Activated T-helper 17 cell treated with anti-CD3 and anti-CD28 coated beads, Interleukin-2, amount 50 U/mL, for 72 hours (primary cell): ENCODE measurements around the gene MGLL. TPM values are rescaled to one million over a fixed set of nuclear protein-coding genes. Genes with fewer than 3 reads are reported as not detected.

Experiments used
- ATAC-seq: fragments of 150-1000 bp; cut with Tn5 transposase; replicated peaks from 2 replicates; pipeline ENCODE4 v1.10.0; 2021; ENCODE audit warnings: mild to moderate bottlenecking, moderate library complexity
- H3K27ac Mint-ChIP-seq: one replicate; pipeline ENCODE4 v1.8.0; 2022; ENCODE audit warnings: mixed read lengths
- H3K27me3 Mint-ChIP-seq: one replicate; pipeline ENCODE4 v1.8.0; 2022; ENCODE audit warnings: mixed read lengths
- H3K36me3 Mint-ChIP-seq: one replicate; pipeline ENCODE4 v1.8.0; 2022; ENCODE audit warnings: low read depth, mild to moderate bottlenecking, mixed read lengths
- H3K4me1 Mint-ChIP-seq: one replicate; pipeline ENCODE4 v1.8.0; 2022; ENCODE audit warnings: mixed read lengths
- H3K4me3 Mint-ChIP-seq: one replicate; pipeline ENCODE4 v1.8.0; 2022; ENCODE audit warnings: mild to moderate bottlenecking, mixed read lengths
- H3K9me3 Mint-ChIP-seq: one replicate; pipeline ENCODE4 v1.8.0; 2022; ENCODE audit warnings: mixed read lengths
- total RNA-seq, 2 donors: library from RNA; stranded (reverse); gene quantifications; one replicate each; pipeline ENCODE4 v1.2.3, GENCODE V29; 2022

The MGLL gene
- total RNA-seq, 2 donors from 2014 or later = 1.2 to 1.4 TPM

GRCh38 chr3:127639173-127640041 lies 182.9 kb downstream of the MGLL start:
- no peak for ATAC-seq
- Mint-ChIP-seq H3K9me3 (no peaks in the 10 kb centered on the region), H3K36me3 (no peaks in the 10 kb centered on the region), H3K4me3 (no peak overlapping the region), H3K27ac (no peak overlapping the region), H3K27me3 (peaks cover 6% of the 10 kb centered on the region), H3K4me1 (peaks cover 9% of the 10 kb centered on the region)

Other genes with a start within 250 kb of the MGLL start
- 10 to 100 TPM; 23.1 to 32.5 TPM for gene TPRA1, start 231.8 kb downstream of the MGLL start, total RNA-seq
- gene MCM2, start 224.1 kb downstream of the MGLL start, total RNA-seq = 100 to 1,000 TPM; 143 to 221 TPM
- 1 to 10 TPM in 1 of 2 donors, under 1 TPM in 1; 0.69 to 1.4 TPM for gene PODXL2, start 193.3 kb downstream of the MGLL start, total RNA-seq
- gene ABTB1, start 149.6 kb downstream of the MGLL start, total RNA-seq = 10 to 100 TPM; 16.1 to 23.6 TPM
- gene KBTBD12, start 92.7 kb upstream of the MGLL start, total RNA-seq = not detected
- gene SEC61A1, start 229.9 kb upstream of the MGLL start, total RNA-seq = 100 to 1,000 TPM; 134 to 189 TPM